GM18520 (cell line): ENCODE results near the gene ITGA11.

Experiments used
- ATAC-seq: cut with Tn5 transposase; IDR thresholded peaks from one replicate; pipeline ENCODE4 v1.9.1; 2021; ENCODE audit not compliant: unreplicated experiment

ITGA11 gene

GRCh38 chr15:68362537-68363126, 69.3 kb downstream of the ITGA11 start:
- ATAC-seq, result no peak

DNA sequence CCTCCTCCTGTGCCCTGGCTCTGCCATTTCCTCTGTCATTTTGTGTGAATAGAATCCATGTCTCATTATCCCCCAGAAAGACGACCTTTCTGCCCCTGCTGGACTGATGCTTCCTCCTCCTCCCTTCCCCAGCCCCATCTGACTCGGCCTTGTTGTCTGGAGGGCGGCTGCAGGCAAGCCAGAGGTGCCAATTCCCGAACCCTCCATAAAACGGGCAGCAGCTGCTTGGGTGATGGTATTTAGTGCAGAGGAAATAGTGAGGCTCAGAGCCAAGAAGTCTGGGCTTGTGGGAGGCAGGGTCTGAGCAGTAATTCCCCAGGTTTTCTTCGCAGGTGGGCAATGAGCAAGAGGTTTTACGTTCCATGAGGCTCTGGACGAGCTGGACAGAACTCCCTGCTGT, 71.2 kb downstream of the ITGA11 start:
- ATAC-seq, result no peak

DNA sequence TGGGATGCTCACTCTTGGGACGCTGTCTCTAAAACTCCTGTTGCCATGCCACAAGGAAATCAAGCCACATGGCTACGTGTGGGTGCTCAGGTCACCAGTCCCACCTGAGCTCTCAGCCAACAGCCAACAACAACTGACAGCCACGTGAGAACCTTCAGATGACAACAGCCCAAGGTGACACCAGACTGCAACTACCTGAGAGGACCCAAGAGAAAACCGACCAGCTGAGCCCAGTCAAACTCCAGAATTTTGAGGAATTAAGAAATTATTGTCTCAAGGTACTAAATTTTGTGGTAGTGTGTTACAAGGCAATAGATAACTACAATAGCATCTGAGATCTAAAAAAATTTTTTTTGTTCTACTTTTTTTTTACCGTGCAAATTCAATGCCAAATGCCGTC, 75.2 kb downstream of the ITGA11 start:
- ATAC-seq, result no peak

DNA sequence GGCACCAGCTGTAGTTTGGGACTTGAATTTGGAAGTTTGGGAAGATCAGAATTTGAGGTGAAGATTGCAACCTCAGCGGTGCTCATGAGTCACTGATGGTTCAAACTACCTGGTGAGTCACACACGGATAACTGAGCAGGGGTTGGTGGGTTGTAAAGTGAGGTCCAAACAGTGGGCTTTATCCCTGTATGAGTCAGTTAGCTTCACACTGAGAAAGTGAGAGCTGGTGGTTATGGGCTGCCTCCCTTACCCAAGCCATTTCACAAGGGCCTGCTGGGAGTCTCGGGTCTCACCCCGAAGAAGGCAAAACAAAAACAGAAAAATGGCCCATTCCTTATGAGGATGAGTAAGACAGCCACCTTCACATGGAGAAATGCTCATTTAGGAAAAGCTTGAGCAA, 77.0 kb downstream of the ITGA11 start:
- no peak for ATAC-seq

DNA sequence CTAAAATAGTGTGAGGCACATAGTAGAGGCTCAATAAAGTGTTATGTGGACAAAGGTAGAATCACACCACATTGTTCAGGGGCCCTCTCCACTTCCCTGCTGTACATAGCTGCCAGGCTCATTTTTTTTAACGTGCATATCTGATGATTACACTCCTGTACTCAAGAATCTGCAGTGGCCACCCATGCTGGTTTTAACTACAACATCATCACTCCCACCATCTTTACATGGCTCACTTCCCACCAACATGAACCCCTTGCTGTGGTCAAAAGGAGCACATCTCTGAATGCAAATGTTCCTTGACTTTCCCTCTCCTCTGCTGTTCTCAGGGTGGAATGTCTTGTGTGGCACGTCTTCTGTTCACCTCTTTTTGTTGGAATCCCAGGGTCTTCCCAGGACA, 77.7 kb downstream of the ITGA11 start:
- no peak for ATAC-seq

- no peak for ATAC-seq
Observed at GRCh38 chr15:68353421-68354135, 78.4 kb downstream of the ITGA11 start.

GRCh38 chr15:68352401-68353062, 79.4 kb downstream of the ITGA11 start:
- ATAC-seq, result no peak

- ATAC-seq, result no peak
Observed at GRCh38 chr15:68349151-68349550, 82.8 kb downstream of the ITGA11 start.

DNA sequence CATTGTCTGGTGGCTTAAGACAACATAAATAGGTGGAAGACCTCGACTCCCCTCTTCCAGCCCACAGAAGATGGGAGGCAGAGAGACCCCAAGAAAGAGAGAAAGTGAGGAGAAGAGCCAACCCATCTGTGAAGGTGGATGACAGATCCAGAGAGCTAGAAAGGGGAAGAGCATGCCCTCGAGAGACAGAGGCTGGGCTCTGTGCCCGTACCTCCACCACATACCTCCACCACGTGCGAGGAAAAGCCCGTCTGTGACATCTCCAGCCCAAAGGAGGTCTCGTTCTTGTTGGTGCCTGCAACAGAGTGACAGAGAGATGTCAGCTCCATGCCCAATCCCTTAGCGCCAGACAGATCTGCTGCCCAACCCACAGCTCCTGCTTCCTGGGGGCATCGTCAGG, 83.4 kb downstream of the ITGA11 start:
- no peak for ATAC-seq

GRCh38 chr15:68348081-68348480, 83.9 kb downstream of the ITGA11 start:
- no peak for ATAC-seq

- ATAC-seq, result no peak
Observed at GRCh38 chr15:68347392-68347791, 84.6 kb downstream of the ITGA11 start.

DNA sequence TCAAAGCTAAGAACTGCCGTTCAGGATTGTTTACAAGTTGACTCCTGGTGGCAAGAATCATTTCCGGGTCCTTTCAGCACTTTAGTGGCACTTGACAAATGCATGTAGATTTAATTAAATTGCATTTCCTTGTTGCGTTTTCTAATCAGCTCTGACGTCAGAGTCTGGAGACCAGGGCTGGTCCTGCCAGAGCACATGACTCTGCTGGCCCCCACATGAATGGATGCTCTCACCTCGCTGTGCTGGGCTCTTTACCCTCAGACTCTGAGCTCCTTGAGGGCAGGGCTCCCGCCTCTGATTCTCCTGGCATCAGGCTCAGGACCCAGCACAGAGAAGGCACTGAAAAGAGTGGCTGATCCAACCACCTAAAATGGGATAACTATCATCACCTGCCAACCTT, 85.0 kb downstream of the ITGA11 start:
- ATAC-seq, result no peak

DNA sequence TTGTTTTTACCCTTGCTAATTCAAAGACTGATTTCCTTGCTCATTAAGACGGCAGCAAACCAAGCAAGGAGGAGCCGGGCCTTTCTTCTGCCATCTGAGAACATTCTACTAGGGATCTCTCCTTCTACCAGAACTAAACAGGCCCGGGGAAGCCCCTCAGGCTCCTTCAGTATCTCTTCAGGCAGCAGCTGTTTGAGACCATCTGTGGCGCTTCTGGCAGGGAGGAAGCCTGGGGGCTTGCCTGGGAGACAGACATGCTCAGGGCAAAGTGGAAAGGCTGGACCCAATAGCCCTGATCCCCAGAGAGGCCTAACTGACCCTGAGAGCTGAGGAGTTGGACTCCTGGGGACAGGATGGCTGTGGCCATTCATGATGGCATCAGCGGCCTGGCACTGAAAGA, 86.5 kb downstream of the ITGA11 start:
- ATAC-seq, result no peak

DNA sequence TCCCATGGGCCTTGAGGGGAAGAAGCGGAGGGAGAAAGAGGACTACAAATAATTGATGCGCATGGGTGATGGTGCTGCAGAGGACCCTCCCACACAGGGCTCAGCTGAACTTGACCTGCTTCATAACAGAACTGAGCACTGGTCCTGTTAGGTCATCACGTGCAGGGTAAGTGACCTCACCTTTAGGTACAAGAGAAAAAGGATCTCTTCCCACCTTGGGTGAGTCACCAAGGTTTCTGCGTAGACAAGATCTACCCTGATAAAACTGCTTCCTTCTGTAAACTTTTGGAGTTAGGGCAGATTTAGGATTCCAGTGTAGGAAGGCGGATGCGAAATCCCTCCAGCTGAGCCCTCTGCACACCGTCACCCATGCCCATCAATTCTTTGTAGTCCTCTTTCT, 87.4 kb downstream of the ITGA11 start:
- no peak for ATAC-seq

GRCh38 chr15:68343579-68344225, 88.3 kb downstream of the ITGA11 start:
- ATAC-seq, result no peak

DNA sequence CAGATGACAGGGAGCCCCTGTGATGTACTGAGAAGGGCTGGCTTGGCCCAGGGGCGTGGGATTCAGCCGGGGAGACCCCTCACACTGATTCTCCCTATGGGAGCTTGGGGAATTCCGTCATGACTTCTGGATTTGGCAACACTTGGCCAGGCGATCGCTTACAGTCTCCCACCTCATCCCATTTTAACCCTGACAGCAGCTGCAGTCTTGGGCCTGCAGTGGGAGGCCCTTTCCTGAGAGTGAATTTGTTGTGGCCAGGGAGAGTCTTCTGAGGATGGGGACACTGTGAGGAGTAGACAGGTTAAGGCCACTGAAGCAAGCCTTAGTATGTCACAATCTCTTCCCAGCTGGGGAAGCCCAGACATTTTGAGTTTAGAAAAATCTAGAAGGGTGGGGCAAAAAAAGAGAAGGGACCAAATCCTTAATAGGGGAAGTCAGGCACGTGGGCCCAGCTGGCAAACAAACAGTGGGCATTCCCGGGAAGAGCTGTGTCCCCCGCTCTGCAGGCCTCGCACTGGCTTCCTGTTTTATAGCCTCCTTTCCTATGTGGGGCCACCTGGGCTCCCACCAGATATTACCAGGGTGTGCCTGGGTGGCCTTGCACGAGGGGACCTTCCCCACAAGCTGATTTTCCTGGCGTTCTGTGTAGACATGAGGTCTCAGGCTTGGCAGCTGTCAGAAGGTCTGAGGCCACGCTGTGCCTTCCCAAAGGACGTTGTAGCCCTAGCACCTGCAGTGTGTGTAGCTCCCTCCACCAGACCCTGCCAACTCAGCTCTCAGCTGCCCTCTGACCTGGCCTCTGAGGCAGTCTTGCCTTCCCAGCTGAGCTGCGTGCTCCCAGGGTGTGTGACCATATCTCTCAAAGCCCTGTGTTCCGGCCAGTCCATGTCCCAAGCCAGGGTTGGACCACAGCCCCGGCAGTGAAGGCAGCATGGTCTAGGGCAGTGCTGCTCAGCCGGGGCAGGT, 89.9 kb downstream of the ITGA11 start:
- no peak for ATAC-seq

DNA sequence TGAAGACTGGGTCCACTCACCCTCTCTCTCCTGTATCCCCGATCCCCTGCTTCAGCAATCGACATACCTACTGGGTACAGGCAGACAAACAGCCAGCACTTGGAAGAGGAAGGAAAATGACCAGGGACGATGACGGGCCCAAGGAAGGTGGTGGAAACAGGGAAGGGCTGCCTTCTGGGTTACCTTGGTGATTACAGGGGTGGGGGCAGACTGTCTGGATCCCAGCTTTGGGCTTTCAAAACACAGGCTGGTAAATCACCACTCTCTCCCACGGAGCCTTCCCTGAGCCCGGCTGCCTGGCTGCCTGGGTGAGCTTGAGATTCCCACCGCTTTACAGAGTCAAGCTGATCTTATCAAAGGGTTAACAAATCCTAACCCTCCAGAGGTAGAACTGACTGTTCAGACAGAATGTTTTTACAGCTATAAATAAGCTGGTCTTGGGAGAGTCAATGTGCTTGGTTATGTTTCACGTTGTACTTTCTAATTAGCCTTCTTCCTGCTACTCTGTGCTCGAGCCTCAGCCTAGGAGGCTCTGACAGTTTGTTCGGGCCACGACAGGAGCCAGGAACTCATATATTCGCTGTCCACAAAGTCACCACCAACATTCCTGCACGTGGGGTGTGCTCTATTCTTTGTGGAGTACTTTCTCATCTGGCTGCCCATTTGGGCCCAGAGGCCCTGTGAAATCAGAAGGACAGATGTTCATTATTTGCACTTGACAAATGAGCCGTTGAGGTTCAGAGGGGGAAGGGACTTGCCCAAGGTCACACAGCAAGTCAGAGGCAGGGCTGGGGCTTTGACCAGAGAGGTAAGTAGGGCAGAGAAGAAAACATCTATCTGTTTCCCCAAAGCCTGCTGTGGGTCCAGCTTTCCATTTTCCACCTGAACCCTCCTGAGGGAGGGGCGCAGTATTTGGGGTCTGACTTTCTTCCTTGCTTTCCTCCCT, 91.0 kb downstream of the ITGA11 start:
- ATAC-seq, result no peak

DNA sequence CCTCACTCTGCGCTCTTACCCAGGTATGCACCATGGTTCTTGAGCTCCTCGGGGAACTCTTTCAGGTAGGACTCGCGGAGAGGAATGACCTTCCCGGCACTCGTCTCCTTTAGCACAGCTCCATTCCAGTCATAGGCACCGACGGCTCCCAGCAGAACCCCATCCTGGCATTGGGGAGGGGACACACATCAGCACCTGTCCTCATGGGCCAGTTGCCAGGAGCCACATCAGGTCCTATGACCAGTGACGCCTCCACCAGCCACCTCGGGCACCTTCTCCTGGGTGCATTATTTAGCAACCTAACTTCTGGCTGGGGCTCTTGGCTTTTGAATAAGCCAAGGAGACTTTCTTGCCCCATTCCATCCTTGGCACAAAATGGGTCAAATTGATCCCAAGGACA, 92.5 kb downstream of the ITGA11 start:
- no peak for ATAC-seq

- no peak for ATAC-seq
Observed at GRCh38 chr15:68337826-68338225, 94.1 kb downstream of the ITGA11 start.

DNA sequence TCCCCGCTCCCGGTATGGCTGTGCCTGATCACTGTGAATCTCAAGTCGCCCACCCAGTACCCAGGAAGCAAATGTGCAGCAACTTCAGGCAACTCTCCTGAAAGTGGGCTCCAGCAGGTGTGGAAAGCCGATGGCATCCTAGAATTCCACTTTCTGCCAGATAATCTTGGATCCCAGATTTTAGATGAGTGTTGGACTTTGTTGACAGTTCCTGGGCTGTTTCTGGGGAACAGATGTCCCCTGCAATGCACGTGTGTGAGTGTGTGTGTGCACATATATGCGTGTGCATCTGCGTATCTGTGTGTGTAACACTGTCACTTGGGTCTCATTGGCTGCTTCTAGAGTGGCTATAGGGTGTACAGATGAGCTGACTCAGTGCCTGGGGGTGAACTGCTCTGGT, 95.4 kb downstream of the ITGA11 start:
- ATAC-seq, result no peak
